Lung (tissue), 12 donors: ENCODE results near the gene ETFA. TPM values are rescaled to one million over a fixed set of nuclear protein-coding genes. Genes with fewer than 3 reads are reported as not detected.
A peak's percentile ranks its signal among the peaks of the same experiment; 100 is the strongest.

Source experiments
- ATAC-seq: fragments of 200-7000 bp; cut with Tn5 transposase; one replicate; pipeline ENCODE4 v1.9.1; 2020; ENCODE audit warnings: moderate number of reproducible peaks; ENCODE audit not compliant: insufficient read depth, low FRiP score
- DNase-seq, 3 donors: peaks; one replicate each; pipeline ENCODE4 v3.0.0-alpha.2; 2013 to 2017
- H3K27ac ChIP-seq, 2 donors: one replicate each; pipeline ENCODE4 v1.5.1; 2013; ENCODE audit warnings: mild to moderate bottlenecking in 2 of 2, moderate library complexity in 2 of 2, control low read depth in 1 of 2, inconsistent platforms in 1 of 2, low read depth in 1 of 2, low read length in 1 of 2
- H3K27me3 ChIP-seq, 3 donors: one replicate each; pipeline ENCODE4 v1.5.1; 2013; ENCODE audit warnings: low read length in 2 of 3; ENCODE audit not compliant: control insufficient read depth in 3 of 3, insufficient read depth in 3 of 3
- H3K36me3 ChIP-seq, 4 donors: one replicate each; pipeline ENCODE4 v1.5.1; 2013; ENCODE audit warnings: low read length in 4 of 4, mild to moderate bottlenecking in 1 of 4, moderate library complexity in 1 of 4; ENCODE audit not compliant: control insufficient read depth in 4 of 4, insufficient read depth in 4 of 4
- H3K4me1 ChIP-seq, 5 donors: one replicate each; pipeline ENCODE4 v1.5.1; 2013; ENCODE audit warnings: low read length in 5 of 5, mild to moderate bottlenecking in 2 of 5, moderate library complexity in 1 of 5; ENCODE audit not compliant: control insufficient read depth in 5 of 5, insufficient read depth in 5 of 5
- H3K4me3 ChIP-seq: one replicate; pipeline ENCODE4 v1.5.1; 2013; ENCODE audit warnings: mild to moderate bottlenecking, control low read depth, moderate library complexity
- H3K9ac ChIP-seq, 2 donors: one replicate each; pipeline ENCODE4 v1.5.1; 2013; ENCODE audit warnings: low read length in 2 of 2, control low read depth in 1 of 2; ENCODE audit not compliant: insufficient read depth in 1 of 2
- H3K9me3 ChIP-seq, 4 donors: one replicate each; pipeline ENCODE4 v1.5.1; 2013; ENCODE audit warnings: low read length in 3 of 4, mild to moderate bottlenecking in 1 of 4, moderate library complexity in 1 of 4; ENCODE audit not compliant: control insufficient read depth in 4 of 4, insufficient read depth in 3 of 4
- WGBS, 2 donors: extraction: QIAGEN DNeasy Blood & Tissue Kit; methylation state at CpG; one replicate each; pipeline ENCODE4 v1.1.7; 2013; 5-methylcytosine and 5-hydroxymethylcytosine counted together
- polyA plus RNA-seq, 2 donors: library from polyadenylated mRNA; stranded (reverse); fragments of 200-250 nt; gene quantifications; one replicate each; pipeline ENCODE4 v1.2.1, GENCODE V29; 2013
- total RNA-seq, 2 donors: library from RNA; depleted of rRNA in 1 of 2; stranded (reverse); fragments of >200 nt in 1 of 2; gene quantifications; one replicate each; pipeline ENCODE4 v1.2.1, GENCODE V29; 2014 to 2021
- TF ChIP-seq, protein P1 (sequence below): IDR thresholded peaks from 2 replicates; pipeline ENCODE4 v1.5.1; 2012; ENCODE audit warnings: mild to moderate bottlenecking; ENCODE audit errors: control extremely low read depth, extremely low read depth
- donor health status: control.
- donor health status: control.
- donor health status: Bipolar disorder and iron deficiency.
- donor health status: healthy.
- donor health status: DM: yes; HTN: yes; CAD: no.

The ETFA gene
- total and polyA plus RNA-seq, 4 donors, result 54.5 to 96.4 (median 83.8) TPM

GRCh38 chr15:76342058-76342381, 30.8 kb upstream of the ETFA start:
- Histone ChIP-seq H3K9me3 (peaks cover 0 to 23% (median 0%) of the 10 kb centered on the region in 4 donors), H3K36me3 (no peaks in the 10 kb centered on the region), H3K27ac (no peak overlapping the region), H3K4me1 (peaks cover 0 to 50% (median 26%) of the 10 kb centered on the region in 5 donors), H3K4me3 (no peak overlapping the region), H3K9ac (no peak overlapping the region), H3K27me3 (peaks cover 13 to 86% (median 75%) of the 10 kb centered on the region in 3 donors)
- ATAC-seq, result no peak
- TF ChIP-seq, protein P1, sequence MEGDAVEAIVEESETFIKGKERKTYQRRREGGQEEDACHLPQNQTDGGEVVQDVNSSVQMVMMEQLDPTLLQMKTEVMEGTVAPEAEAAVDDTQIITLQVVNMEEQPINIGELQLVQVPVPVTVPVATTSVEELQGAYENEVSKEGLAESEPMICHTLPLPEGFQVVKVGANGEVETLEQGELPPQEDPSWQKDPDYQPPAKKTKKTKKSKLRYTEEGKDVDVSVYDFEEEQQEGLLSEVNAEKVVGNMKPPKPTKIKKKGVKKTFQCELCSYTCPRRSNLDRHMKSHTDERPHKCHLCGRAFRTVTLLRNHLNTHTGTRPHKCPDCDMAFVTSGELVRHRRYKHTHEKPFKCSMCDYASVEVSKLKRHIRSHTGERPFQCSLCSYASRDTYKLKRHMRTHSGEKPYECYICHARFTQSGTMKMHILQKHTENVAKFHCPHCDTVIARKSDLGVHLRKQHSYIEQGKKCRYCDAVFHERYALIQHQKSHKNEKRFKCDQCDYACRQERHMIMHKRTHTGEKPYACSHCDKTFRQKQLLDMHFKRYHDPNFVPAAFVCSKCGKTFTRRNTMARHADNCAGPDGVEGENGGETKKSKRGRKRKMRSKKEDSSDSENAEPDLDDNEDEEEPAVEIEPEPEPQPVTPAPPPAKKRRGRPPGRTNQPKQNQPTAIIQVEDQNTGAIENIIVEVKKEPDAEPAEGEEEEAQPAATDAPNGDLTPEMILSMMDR, result no peak
- 6 to 18% methylated on average over 20 of the region's 20 CpGs for WGBS, 2 donors
- peak in 2 of 3 donors; percentile 18 to 21 for DNase-seq

- ATAC-seq (peak; percentile 5), DNase-seq (peak in 1 of 3 donors; percentile 8)
- Histone ChIP-seq H3K9me3 (peaks cover 0 to 23% (median 0%) of the 10 kb centered on the region in 4 donors), H3K4me1 (peaks cover 0 to 49% (median 21%) of the 10 kb centered on the region in 5 donors), H3K36me3 (no peaks in the 10 kb centered on the region), H3K27ac (no peak overlapping the region), H3K4me3 (no peak overlapping the region), H3K27me3 (peaks cover 11 to 87% (median 77%) of the 10 kb centered on the region in 3 donors), H3K9ac (no peak overlapping the region)
- 3 to 9% methylated on average over 40 to 42 of the region's 42 CpGs for WGBS, 2 donors
- TF ChIP-seq, protein P1, result no peak
Measured at GRCh38 chr15:76341366-76342057, 30.2 kb upstream of the ETFA start.

DNA sequence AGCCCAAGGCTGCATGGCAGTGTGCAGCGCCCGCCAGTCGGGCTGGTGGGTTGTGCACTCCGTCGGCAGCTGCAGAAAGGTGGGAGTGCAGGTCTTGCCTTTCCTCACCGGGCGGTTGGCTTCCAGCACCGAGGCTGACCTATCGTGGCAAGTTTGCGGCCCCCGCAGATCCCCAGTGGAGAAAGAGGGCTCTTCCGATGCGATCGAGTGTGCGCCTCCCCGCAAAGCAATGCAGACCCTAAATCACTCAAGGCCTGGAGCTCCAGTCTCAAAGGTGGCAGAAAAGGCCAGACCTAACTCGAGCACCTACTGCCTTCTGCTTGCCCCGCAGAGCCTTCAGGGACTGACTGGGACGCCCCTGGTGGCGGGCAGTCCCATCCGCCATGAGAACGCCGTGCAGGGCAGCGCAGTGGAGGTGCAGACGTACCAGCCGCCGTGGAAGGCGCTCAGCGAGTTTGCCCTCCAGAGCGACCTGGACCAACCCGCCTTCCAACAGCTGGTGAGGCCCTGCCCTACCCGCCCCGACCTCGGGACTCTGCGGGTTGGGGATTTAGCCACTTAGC, 29.6 kb upstream of the ETFA start:
- 4 to 8% methylated on average over 35 of the region's 35 CpGs for WGBS, 2 donors
- no peak for ATAC-seq
- Histone ChIP-seq H3K36me3 (no peaks in the 10 kb centered on the region), H3K27ac (no peak overlapping the region), H3K4me3 (no peak overlapping the region), H3K4me1 (peaks cover 0 to 48% (median 17%) of the 10 kb centered on the region in 5 donors), H3K27me3 (peaks cover 11 to 91% (median 81%) of the 10 kb centered on the region in 3 donors), H3K9me3 (peaks cover 0 to 22% (median 0%) of the 10 kb centered on the region in 4 donors), H3K9ac (no peak overlapping the region)
- DNase-seq, result peak in 2 of 3 donors; percentile 14 to 35
- TF ChIP-seq, protein P1, result no peak
